ENCODE data around the gene PPP1R3D.

DNA sequence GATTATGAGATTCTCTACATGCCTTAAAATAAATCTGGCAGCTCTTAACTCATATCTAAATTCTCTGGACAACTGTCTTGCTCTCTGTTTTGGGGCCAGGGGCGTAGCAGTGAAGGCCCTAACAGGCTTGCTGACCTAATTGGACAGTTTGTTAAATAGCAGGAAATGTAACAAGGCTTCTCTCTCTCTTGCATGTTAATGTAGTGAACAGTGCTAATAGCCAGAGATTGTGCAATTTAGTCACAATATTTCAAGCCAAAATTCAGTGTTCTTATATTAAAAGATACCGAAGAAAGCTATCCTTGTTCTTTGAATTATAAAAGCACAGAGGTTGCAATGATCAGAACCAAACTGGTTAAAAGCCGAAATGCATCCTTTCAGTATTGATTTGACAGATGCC, 3.0 kb downstream of the PPP1R3D start:
- TF ChIP-seq POLR2AphosphoS5 (IDR thresholded peaks at IDR 0.05; ENCODE audit: low read depth, low read length) (no peak), TAF1 (IDR thresholded peaks at IDR 0.05; ENCODE audit: borderline replicate concordance, low read depth, low read length) (no peak), POLR2A (IDR thresholded peaks at IDR 0.05; ENCODE audit: low read depth, low read length) (no peak)
